TTC549 (cell line): ENCODE measurements around the gene ZFP36L2.

Source experiments
- FAIRE-seq: peaks from 2 replicates; lab custom pipeline; 2012; peaks lifted over from hg19 to GRCh38; lab: Jason Lieb, UNC

Gene ZFP36L2

GRCh38 chr2:43222475-43223309, 3.7 kb downstream of the ZFP36L2 start:
- no peak for FAIRE-seq

- FAIRE-seq: peak; percentile 75
Observed at GRCh38 chr2:43221763-43222474, 4.5 kb downstream of the ZFP36L2 start.

- FAIRE-seq: peak; percentile 53
Observed at GRCh38 chr2:43221124-43221762, 5.2 kb downstream of the ZFP36L2 start.

- FAIRE-seq: no peak
Observed at GRCh38 chr2:43220760-43221123, 5.7 kb downstream of the ZFP36L2 start.

- no peak for FAIRE-seq
Observed at GRCh38 chr2:43220229-43220751, 6.1 kb downstream of the ZFP36L2 start.

- no peak for FAIRE-seq
Observed at GRCh38 chr2:43219383-43220228, 6.8 kb downstream of the ZFP36L2 start.

DNA sequence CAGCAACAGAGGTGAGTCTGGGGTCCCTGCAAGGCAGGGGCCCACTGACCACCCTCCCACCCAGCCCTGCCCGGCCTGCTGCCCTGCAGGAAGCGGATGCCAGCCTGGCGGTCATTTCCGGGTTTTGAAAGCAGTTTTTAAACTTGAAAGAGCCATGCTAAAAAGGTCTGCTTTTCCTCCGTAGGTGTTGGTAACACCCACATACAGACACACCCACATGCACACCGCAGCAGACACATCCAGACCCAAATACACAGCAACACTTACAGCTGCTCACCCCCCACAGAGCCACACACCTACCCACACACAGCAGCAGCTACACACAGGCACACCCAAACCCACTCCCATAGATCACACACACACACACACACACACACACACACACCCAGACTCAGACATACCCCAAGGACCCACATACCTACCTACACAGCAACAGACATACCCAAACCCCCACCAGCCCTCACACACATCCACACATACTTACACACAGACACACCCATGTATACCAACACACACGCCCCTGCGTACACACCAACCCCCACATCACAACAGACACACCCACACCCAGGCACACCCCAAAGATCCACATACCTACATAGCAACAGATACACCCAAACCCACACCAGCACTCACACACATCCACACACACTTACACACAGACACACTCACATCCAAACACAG, 7.6 kb downstream of the ZFP36L2 start:
- no peak for FAIRE-seq

DNA sequence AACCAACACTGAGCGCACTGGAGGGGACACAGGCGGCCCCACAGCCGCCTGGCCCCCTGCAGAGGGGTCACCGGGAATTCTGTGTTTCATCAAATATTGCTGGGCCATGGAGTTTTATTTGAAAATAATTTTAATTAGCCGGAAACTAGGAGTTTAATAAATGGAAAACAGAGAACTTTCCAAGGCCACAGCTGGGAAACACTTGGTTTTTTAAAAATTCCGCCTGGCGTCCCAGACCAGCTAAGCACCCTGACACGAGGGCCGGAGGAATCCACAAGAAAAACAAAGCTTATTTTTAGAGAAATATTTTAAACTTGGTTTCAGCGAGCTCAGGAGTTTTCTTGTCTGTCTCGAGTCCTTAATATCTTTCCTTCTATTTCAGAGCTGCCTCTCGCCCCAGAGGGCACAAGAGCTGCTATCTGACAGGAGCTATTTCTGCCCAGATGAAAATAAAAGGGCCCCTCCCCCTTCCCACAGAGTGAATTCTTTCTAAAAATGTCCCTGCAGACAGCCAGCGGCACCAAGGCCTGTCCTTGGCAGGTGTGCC, 8.2 kb downstream of the ZFP36L2 start:
- no peak for FAIRE-seq

- FAIRE-seq: no peak
Observed at GRCh38 chr2:43217228-43218154, 8.9 kb downstream of the ZFP36L2 start.

GRCh38 chr2:43216629-43217028, 9.8 kb downstream of the ZFP36L2 start:
- FAIRE-seq: no peak

GRCh38 chr2:43215673-43216255, 10.6 kb downstream of the ZFP36L2 start:
- no peak for FAIRE-seq

DNA sequence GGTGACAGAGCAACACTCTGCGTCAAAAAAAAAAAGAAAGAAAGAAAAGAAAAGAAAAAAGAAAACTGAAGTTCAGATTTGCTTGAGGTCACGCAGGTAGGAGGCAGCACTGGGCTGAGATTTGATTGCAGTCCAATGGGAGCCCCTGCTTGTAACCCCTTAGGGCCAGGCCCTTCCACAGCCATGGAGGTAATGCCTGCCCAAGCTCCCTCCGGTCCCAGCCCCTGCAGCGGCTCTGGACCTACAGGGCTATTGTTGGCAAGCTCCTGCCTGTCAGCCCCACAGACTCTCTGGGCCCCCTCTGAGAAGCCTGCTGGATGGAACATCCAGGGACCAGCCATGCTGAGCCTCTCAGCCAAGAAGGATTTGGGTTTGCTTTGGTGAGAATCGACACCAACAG, 12.2 kb downstream of the ZFP36L2 start:
- FAIRE-seq: no peak

DNA sequence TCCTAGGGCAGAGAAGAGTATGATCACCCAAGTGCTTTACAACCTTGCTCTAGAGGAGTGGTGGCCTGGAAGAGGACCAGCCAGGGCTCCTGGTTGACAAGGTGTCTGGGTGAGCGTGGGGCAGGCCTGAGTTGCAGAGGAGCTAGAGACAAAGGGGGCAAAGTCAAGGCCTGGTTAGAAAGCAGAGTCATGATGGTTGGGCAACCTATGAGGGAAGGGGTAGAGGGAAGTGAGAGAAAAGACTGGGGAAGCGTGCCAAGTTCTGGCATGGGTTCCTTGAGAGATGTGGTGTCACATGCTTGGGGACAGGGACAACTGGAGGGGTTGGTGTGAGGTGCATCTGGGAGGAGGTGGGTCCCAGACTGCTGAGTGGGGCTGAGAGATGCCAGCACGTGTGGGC, 13.5 kb downstream of the ZFP36L2 start:
- FAIRE-seq: no peak

DNA sequence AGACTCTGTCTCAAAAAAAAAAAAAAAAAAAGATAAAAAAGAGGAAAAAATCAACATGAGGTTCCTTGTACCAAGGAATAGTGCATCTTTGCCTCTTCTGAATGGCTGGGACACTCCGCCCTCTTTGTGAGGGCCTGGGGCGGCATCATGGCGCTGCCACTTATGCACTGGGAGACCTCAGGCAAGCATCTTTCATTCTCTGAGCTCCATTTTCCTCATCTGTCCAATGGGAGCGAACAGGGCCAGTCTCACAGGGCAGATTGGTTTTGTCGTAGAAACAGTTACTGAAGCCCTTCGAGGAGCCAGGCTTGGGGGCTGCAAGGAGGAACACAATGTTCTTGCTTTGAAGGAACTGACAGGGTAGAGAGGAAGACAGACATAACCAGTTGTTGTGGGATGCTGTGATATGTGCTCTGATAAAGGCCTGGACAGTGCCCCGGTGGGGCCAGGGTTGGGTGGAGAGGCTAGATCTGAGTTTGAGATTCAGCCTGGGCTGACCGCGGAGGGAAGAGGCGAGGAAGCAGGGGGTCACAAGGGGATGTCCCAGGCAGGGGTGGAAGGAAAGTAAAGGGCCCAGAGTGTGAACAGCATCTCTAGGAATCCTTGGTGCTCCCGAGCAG, 14.1 kb downstream of the ZFP36L2 start:
- FAIRE-seq: no peak

- no peak for FAIRE-seq
Observed at GRCh38 chr2:43210467-43211303, 15.7 kb downstream of the ZFP36L2 start.

- no peak for FAIRE-seq
Observed at GRCh38 chr2:43210125-43210466, 16.3 kb downstream of the ZFP36L2 start.

- FAIRE-seq: no peak
Observed at GRCh38 chr2:43209204-43209717, 17.1 kb downstream of the ZFP36L2 start.
